GM15510 (cell line): ENCODE results near the gene ADGRG1.

Experiments used
- POLR2A ChIP-seq: IDR thresholded peaks from 3 replicates; pipeline ENCODE4 v1.6.1; 2011; ENCODE audit warnings: borderline replicate concordance; ENCODE audit not compliant: insufficient read length; ENCODE audit errors: extremely low read depth

The ADGRG1 gene

GRCh38 chr16:57681950-57682728, 53.7 kb downstream of the ADGRG1 start:
- no peak for TF ChIP-seq POLR2A

- no peak for TF ChIP-seq POLR2A
These were observed 54.6 kb downstream of the ADGRG1 start for GRCh38 chr16:57682809-57683635.

- TF ChIP-seq POLR2A = no peak
These were observed 55.5 kb downstream of the ADGRG1 start for GRCh38 chr16:57683636-57684545.

GRCh38 chr16:57684626-57685358, 56.4 kb downstream of the ADGRG1 start:
- no peak for TF ChIP-seq POLR2A

GRCh38 chr16:57685633-57686032, 57.2 kb downstream of the ADGRG1 start:
- no peak for TF ChIP-seq POLR2A

- TF ChIP-seq POLR2A = no peak
These were observed 58.1 kb downstream of the ADGRG1 start for GRCh38 chr16:57686577-57686976.

GRCh38 chr16:57687363-57687929, 59.0 kb downstream of the ADGRG1 start:
- TF ChIP-seq POLR2A = no peak

- no peak for TF ChIP-seq POLR2A
These were observed 60.1 kb downstream of the ADGRG1 start for GRCh38 chr16:57688487-57688986.

GRCh38 chr16:57688987-57689761, 60.7 kb downstream of the ADGRG1 start:
- no peak for TF ChIP-seq POLR2A

GRCh38 chr16:57689762-57690558, 61.5 kb downstream of the ADGRG1 start:
- peak; percentile 27 for TF ChIP-seq POLR2A

GRCh38 chr16:57690782-57691471, 62.5 kb downstream of the ADGRG1 start:
- no peak for TF ChIP-seq POLR2A
